H1 (cell line): ENCODE results near the gene AIRE. TPM values are rescaled to one million over a fixed set of nuclear protein-coding genes. Genes with fewer than 3 reads are reported as not detected.

Experiments used
- CBX8 ChIP-seq: fragments of 300-800, 300-1000 bp; sonication (generic); IDR thresholded peaks from 2 replicates; pipeline ENCODE4 v1.7.1; 2016; ENCODE audit warnings: low read depth, low read length, borderline replicate concordance
- KDM5A ChIP-seq: fragments of 200-600 bp; IDR thresholded peaks from 2 replicates; pipeline ENCODE4 v1.7.1; 2012; ENCODE audit warnings: mild to moderate bottlenecking, low read length, inconsistent platforms, mixed read lengths
- POLR2A ChIP-seq, 2 experiments: IDR thresholded peaks; 1 replicate in 1 of 2; 2 replicates in 1 of 2; pipeline ENCODE4 v1.6.1; 2011; ENCODE audit warnings: low read depth in 2 of 2, low read length in 2 of 2, mild to moderate bottlenecking in 2 of 2; ENCODE audit errors: control extremely low read depth in 1 of 2
- RXRA ChIP-seq: IDR thresholded peaks from 2 replicates; pipeline ENCODE4 v1.6.1; 2011; ENCODE audit warnings: low read depth, mild to moderate bottlenecking, low read length, moderate library complexity; ENCODE audit not compliant: insufficient read depth
- SIX5 ChIP-seq: IDR thresholded peaks from 2 replicates; pipeline ENCODE4 v1.6.1; 2011; ENCODE audit warnings: mild to moderate bottlenecking, low read depth, low read length
- SP4 ChIP-seq: IDR thresholded peaks from 2 replicates; pipeline ENCODE4 v1.6.1; 2012; ENCODE audit warnings: low read length, inconsistent platforms
- ZNF274 ChIP-seq: IDR thresholded peaks from 2 replicates; pipeline ENCODE4 v1.7.0; 2012; ENCODE audit warnings: low read length, borderline replicate concordance; ENCODE audit errors: extremely low read depth
- polyA plus RNA-seq, 7 experiments: library from polyadenylated mRNA; depleted of rRNA in 3 of 7; stranded (reverse) in 5 of 7; unstranded in 2 of 7; fragments of >200 nt in 5 of 7; fragments of 200-250 nt in 2 of 7; gene quantifications; 1 replicate in 5 of 7; 2 replicates in 1 of 7; 4 replicates in 1 of 7; pipeline versions ENCODE4 v1.2.1 to v1.2.3, GENCODE V29; 2011 to 2013; ENCODE audit warnings: missing spikeins in 2 of 7, mixed read lengths in 2 of 7
- total RNA-seq: library from RNA; stranded (reverse); fragmentation: NEBNext Ultra II Directional; extraction: Animal tissue kit (Norgen Biotek cat#: 25700); gene quantifications from 2 replicates; pipeline ENCODE4 v1.2.1, GENCODE V29; 2021
- TF ChIP-seq, protein P1 (sequence below): IDR thresholded peaks from 2 replicates; pipeline ENCODE4 v1.6.1; 2012; ENCODE audit warnings: inconsistent platforms

AIRE gene
- total and polyA plus RNA-seq, 2 of the 8 experiments (the other 6 are each of a cell fraction or from before 2014, with no cell fraction given): 0.09 TPM; not detected in 1

DNA sequence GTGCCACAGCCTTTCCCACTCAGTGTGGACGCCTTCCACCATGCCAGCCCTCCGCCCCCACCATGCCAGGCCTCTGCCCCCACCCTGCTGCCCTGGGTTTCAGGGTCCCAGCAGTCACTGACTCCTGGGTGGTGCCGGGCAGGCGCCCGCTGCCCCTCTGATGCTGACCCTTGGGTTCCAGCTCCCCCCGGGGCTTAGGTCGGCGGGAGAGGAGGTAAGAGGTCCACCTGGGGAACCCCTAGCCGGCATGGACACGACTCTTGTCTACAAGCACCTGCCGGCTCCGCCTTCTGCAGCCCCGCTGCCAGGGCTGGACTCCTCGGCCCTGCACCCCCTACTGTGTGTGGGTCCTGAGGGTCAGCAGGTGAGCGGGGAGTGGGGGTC, 7.1 kb downstream of the AIRE start (continued):
- TF ChIP-seq RXRA (no peak), KDM5A (no peak), CBX8 (no peak), POLR2A (IDR thresholded peaks at IDR 0.05; ENCODE audit: control extremely low read depth in 1 of 2, low read depth in 2 of 2, low read length in 2 of 2) (no peak), ZNF274 (no peak), SP4 (no peak), SIX5 (no peak)
- TF ChIP-seq, protein P1, sequence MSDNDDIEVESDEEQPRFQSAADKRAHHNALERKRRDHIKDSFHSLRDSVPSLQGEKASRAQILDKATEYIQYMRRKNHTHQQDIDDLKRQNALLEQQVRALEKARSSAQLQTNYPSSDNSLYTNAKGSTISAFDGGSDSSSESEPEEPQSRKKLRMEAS: no peak
